Esophagus squamous epithelium (tissue), 4 donors: ENCODE results near the gene AP1S2.

Experiments
- CTCF ChIP-seq, 6 experiments: fragments of 450-650 bp in 4 of 6; fragments of 200-600 bp in 2 of 6; sonication (generic) in 2 of 6; IDR thresholded peaks; one replicate each; pipeline ENCODE4 v1.5.1; 2016 to 2019; ENCODE audit warnings: antibody characterized with exemption in 6 of 6, mild to moderate bottlenecking in 4 of 6, moderate library complexity in 4 of 6
- POLR2A ChIP-seq, 4 donors: fragments of 450-650 bp; IDR thresholded peaks; one replicate each; pipeline ENCODE4 v1.6.1; 2017; ENCODE audit warnings: antibody characterized with exemption in 4 of 4, mild to moderate bottlenecking in 4 of 4, moderate library complexity in 3 of 4

GRCh38 chrX:15834053-15834452, 20.6 kb downstream of the AP1S2 start:
- TF ChIP-seq CTCF (IDR thresholded peaks at IDR 0.05) (no peak), POLR2A (IDR thresholded peaks at IDR 0.05) (no peak)
